T-helper 1 cell treated with Interleukin-12 subunit alpha and Interleukin-12 subunit beta and Interleukin-4 antibody, amounts not matched to agents 30 ng/mL and 1 ng/mL, for 36 hours (primary cell): ENCODE results near the gene NOCT. TPM values are rescaled to one million over a fixed set of nuclear protein-coding genes. Genes with fewer than 3 reads are reported as not detected.
"Not testable (repeated sequence)": the region's sequence is repeated elsewhere in the genome, so short reads cannot be mapped to it uniquely, and the experiment has no call there.

Experiments used
- intact Hi-C: fragments of 100-400 bp; cut with micrococcal nuclease; formaldehyde crosslinking; loops from one replicate; pipeline ENCODE4 v1.15.1; 2024
- total RNA-seq: library from RNA; stranded (reverse); gene quantifications from 2 replicates; pipeline ENCODE4 v1.2.3, GENCODE V29; 2022

NOCT gene
- total RNA-seq, 1 donor from 2014 or later, result 11.5 TPM

GRCh38 chr4:139008278-139008677, 7.3 kb upstream of the NOCT start:
- intact Hi-C loops, result not testable (repeated sequence)

GRCh38 chr4:139009702-139010101, 5.9 kb upstream of the NOCT start:
- intact Hi-C loops, result loop anchor here (10.0 kb wide), 1 partner anchor 1085 kb away; no protein-coding TSS in a partner anchor

GRCh38 chr4:139011225-139011950, 4.2 kb upstream of the NOCT start:
- intact Hi-C loops, result loop anchor here (10.0 kb wide), 1 partner anchor 1083 kb away; no protein-coding TSS in a partner anchor

- intact Hi-C loops, result loop anchor here (1.0 to 10.0 kb wide), 12 partner anchors 16 to 1508 kb away; partner anchors contain the start of genes NAA15, SCOC, SETD7 and SLC7A11
Measured at GRCh38 chr4:139014371-139015268, 961 bp upstream of the NOCT start.

GRCh38 chr4:139015948-139016471, 429 bp downstream of the NOCT start:
- intact Hi-C loops, result loop anchor here (1.0 to 10.0 kb wide), 12 partner anchors 14 to 1507 kb away; partner anchors contain the start of genes NAA15, SCOC, SETD7 and SLC7A11

GRCh38 chr4:139017861-139018260, 2.3 kb downstream of the NOCT start:
- intact Hi-C loops, result loop anchor here (5.0 to 10.0 kb wide), 2 partner anchors 1077 to 1354 kb away; partner anchors contain the start of gene SCOC

GRCh38 chr4:139018501-139018900, 2.9 kb downstream of the NOCT start:
- intact Hi-C loops, result loop anchor here (5.0 to 10.0 kb wide), 2 partner anchors 1076 to 1354 kb away; partner anchors contain the start of gene SCOC

- intact Hi-C loops, result loop anchor here (5.0 to 10.0 kb wide), 2 partner anchors 1076 to 1353 kb away; partner anchors contain the start of gene SCOC
Measured at GRCh38 chr4:139018971-139019758, 3.6 kb downstream of the NOCT start.

GRCh38 chr4:139020384-139020783, 4.8 kb downstream of the NOCT start:
- intact Hi-C loops, result no loop called here

- intact Hi-C loops, result not testable (repeated sequence)
Measured at GRCh38 chr4:139021071-139021470, 5.5 kb downstream of the NOCT start.

- intact Hi-C loops, result no loop called here
Measured at GRCh38 chr4:139022835-139023234, 7.3 kb downstream of the NOCT start.

GRCh38 chr4:139024686-139025085, 9.1 kb downstream of the NOCT start:
- intact Hi-C loops, result no loop called here

GRCh38 chr4:139025841-139026240, 10.3 kb downstream of the NOCT start:
- intact Hi-C loops, result no loop called here

GRCh38 chr4:139027776-139028175, 12.2 kb downstream of the NOCT start:
- intact Hi-C loops, result no loop called here

- intact Hi-C loops, result no loop called here
Measured at GRCh38 chr4:139028191-139028661, 12.6 kb downstream of the NOCT start.

- intact Hi-C loops, result loop anchor here (1.0 kb wide), 10 partner anchors 15 to 621 kb away; partner anchors contain the start of genes NAA15 and NOCT
Measured at GRCh38 chr4:139029866-139030363, 14.3 kb downstream of the NOCT start.

GRCh38 chr4:139030614-139031235, 15.1 kb downstream of the NOCT start:
- intact Hi-C loops, result loop anchor here (1.0 kb wide), 10 partner anchors 15 to 621 kb away; partner anchors contain the start of genes NAA15 and NOCT

- intact Hi-C loops, result no loop called here
Measured at GRCh38 chr4:139035650-139036049, 20.1 kb downstream of the NOCT start.

GRCh38 chr4:139036885-139037284, 21.3 kb downstream of the NOCT start:
- intact Hi-C loops, result no loop called here
